NCI-H1417 treated with DMSO at 0.1 percent for 48 hours (cell line): ENCODE measurements around the gene RAPGEF4.
"Not testable (repeated sequence)": the region's sequence is repeated elsewhere in the genome, so short reads cannot be mapped to it uniquely, and the experiment has no call there.

Experiments used
- DNase-seq: peaks from one replicate; lab custom pipeline; 2025; lab: John Stamatoyannopoulos, UW

The RAPGEF4 gene

DNA sequence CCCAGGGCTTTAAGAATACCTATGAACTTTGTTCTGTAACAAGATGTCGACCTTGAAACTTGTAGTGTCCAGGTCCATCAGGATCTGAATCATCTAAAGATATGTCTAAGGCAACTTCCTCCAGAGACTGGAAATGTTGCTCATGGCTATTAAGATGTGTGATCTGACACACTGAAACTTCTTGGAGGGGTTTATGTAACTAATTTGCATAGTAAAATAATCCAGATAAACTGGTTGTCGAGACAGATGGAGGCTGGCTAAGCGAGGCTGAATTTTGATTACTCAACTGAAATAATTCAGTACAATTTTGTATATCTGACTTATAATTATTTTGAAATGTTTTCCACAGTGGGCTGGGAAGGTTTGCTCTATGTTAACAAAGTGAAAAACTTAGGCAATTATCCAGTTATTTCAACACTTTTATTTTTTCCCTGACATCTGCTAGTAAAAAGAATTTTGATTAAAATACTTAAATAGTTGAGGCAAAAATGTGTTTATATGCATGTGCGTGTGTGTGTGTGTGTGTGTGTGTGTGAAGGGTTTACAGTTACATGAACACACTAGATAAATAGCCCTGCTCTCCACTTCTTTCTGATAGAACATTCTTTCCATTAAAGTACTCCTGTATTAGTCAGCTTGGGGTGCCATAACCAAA lies 328.6 kb downstream of the RAPGEF4 start:
- no peak for DNase-seq

GRCh38 chr2:173066887-173067676 lies 331.4 kb downstream of the RAPGEF4 start:
- DNase-seq: no peak

DNA sequence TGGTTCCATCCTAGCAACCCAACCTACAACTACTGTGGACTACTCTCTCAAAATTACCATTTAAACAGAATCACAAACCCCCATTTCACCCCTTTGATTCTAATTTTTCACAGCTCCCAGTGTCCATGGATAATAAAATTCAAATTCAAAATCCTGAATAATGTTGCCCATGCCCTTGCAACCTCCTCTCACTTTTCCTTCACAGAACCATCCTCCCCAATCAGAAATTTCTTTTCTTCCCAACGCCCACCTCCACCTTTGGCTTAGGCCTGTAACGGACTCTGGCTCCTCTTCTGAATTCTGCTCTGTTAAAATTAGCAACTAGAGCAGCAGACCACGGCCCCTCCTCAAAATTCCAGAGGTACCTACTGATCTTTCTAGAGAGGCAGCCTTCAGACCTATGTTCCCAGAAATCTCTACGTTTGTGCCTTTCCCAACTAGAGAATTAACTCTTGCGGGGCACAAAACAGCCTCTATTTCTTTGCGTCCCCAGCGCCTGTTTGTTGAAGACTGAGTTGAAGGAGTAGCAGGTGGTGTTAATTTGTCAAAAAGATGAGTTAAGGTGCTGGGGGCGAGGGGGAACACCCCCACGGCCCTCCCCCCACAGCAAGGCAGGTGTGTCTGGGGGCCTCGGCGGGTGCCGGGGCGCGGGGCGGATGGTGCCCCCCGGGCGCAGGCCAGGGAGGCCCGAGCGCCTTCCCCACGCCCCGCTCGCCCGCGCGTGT lies 339.6 kb downstream of the RAPGEF4 start:
- no peak for DNase-seq

- no peak for DNase-seq
Observed at GRCh38 chr2:173075781-173076580, 340.3 kb downstream of the RAPGEF4 start, which contains the start of gene MAP3K20. Gene MAP3K20, plus strand, starts transcription at chr2:173075846. Its CDS starts 15,186 bp downstream, at chr2:173091032.

GRCh38 chr2:173076581-173077345 lies 341.1 kb downstream of the RAPGEF4 start:
- no peak for DNase-seq

- DNase-seq: no peak
Observed at GRCh38 chr2:173077506-173078177, 342.0 kb downstream of the RAPGEF4 start.

- no peak for DNase-seq
Observed at GRCh38 chr2:173079141-173079540, 343.5 kb downstream of the RAPGEF4 start.

- DNase-seq: no peak
Observed at GRCh38 chr2:173079973-173080860, 344.6 kb downstream of the RAPGEF4 start.

DNA sequence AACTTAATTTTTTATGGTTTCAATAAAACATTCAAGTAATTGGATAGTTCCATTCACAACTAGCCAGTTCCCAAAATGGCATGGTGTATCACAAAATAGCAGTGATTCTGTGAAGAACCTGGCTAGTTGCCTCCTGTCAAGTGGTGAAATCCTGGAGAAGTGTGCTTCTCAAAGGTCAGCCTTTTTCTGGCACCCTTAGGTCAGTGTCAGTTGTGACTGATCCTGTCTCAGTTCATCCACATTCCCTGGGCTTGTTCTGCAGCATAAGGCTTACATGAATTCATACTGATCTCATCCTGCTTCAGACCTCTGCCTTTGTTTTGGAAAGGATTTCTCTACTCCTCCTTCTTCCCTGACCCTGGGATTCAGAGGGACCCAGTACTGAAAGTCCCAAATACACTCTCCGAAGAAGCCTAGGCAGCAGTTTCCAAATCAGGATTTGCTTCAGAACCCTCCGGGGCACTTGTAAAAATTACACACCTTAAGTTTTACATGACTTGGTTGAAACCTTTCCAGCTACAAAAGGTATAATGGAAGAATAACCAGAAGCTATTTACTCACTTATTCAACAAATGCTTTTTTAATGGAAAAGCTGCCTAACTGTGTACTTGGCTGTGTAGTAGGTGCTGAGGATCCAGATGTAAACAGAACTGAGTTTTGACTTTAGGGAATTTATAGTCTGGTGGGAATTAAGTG lies 351.0 kb downstream of the RAPGEF4 start:
- no peak for DNase-seq

GRCh38 chr2:173087214-173087581 lies 351.6 kb downstream of the RAPGEF4 start:
- DNase-seq: no peak

DNA sequence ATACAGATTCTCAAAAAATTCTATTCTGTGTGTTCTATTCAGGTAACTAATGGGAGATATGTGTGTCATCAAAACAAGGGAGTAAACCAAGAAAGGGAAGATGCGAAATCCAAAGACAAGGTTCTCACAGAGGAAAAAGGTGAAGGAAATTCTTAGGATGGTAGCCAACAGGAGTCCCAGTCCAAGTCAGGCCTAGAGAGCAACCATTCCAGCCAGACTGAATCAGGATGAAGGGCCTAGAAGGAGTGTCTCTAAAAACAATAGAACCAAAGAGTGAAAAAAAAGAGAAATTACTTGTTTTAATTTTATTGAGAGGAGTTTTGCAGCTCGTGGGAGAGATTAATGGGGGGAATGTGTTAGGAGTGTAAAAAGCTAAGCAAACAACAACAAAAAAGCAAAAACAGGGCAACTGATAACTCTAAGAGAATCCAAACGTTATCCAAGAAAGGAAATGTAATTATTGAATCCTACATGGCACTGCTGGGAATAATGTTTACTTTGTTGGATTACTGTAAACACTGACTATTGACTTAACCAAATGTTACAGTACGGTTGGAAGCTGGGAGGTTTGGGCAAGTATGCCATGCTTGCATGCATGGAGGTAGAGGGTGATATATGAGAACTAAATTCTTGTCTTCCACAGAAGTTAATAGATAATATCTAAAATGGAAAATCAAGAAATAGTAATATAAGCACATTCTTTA lies 352.3 kb downstream of the RAPGEF4 start:
- no peak for DNase-seq

DNA sequence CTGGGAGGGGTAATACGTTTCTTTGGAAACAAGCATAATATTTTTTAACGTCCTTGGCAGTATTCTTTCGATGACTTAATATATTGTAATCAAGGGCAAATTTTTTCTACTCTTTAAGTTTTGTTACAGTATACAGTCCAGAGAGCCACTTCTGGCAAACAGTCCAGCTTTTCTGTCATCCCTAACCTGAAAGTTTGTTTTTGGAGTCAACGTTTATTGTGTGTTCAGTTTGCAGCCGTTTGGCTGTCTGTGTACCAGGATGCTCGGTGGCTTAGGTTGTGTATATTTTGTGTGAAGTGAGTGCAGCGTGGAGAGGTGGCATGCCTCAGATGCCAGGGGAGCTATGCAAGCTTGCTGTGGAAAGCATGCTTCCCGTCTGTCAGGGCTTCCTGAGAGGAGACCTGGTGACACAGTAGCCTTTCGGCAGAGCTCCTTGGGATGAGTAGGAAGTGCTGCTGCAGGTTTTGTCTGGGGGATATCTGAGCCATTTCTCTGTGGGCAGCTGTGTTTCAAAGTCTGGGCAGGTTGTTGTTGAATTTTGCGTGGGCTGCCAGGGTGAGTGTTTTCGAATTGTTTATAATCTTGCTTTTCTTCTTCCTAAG lies 354.7 kb downstream of the RAPGEF4 start:
- DNase-seq: no peak

GRCh38 chr2:173090973-173091660 lies 355.5 kb downstream of the RAPGEF4 start:
- DNase-seq: no peak

DNA sequence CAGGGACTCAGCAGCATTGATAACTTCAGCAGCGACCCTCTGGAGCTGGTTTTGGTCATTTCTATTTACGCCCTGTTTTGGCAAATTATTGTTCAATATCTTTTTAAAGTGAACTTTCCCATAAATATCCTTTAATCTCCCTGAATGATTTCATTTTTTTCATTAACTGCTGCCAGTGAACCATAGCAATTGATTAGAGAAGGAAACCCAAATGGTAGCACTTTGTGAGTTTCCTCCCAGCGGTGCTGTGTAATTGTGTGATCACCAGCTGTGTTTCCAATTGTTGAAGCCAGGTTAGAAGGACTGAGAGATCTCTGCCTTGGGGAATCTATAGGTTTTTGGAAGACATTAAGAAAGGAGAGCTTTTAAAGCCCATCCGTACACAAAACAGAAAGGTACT lies 356.3 kb downstream of the RAPGEF4 start:
- no peak for DNase-seq

DNA sequence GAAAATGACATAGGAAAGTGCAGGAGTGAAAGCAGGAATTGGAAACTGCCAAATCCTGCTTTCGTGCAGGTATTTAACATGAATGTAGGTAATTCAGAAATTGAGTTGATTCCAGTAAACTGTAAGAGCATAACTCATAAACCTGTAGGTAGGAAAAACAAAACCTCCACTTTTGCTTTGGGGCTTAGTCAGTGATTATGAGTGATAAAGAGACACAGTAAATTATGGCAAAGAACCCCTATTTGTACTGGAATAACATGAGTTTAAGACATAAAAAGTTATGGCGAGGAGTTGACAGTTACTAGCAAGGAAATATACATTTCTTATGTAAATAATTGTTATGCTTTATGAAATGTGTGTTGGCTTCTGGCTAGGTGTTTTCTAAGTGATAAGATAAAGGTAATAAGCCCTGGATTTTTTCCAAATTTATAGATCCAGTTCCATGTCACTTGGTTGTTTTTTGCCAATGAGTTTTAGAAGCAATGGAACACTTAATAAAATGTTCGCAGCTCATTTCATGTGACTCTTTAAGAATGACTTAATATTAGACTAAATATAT lies 357.3 kb downstream of the RAPGEF4 start:
- DNase-seq: no peak

DNA sequence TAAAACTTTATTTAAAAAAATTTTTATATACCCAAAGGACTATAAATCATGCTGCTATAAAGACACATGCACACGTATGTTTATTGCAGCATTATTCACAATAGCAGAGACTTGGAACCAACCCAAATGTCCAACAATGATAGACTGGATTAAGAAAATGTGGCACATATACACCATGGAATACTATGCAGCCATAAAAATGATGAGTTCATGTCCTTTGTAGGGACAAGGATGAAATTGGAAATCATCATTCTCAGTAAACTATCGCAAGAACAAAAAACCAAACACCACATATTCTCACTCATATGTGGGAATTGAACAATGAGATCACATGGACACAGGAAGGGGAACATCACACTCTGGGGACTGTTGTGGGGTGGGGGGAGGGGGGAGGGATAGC lies 358.0 kb downstream of the RAPGEF4 start:
- DNase-seq: not testable (repeated sequence)

DNA sequence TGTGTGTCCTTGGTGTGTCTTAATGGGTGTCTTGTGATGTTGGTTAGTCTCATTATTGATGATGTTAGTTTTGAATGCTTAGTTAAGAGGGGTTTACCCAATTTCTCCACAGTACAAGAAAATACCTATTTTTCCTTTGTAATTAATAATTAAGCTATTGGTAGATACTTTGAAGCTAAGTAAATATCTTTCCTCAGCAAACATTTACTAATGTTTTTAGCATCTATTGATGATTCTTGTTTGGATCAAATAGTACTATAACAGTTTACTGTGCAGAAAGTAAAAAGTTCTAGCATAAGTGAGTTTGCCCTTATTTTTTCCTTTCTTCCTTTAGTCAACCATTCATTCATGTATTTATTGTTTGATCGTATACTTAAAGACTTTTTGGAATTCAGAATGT lies 359.1 kb downstream of the RAPGEF4 start:
- no peak for DNase-seq
